ENCODE results near the gene TNPO2.

The TNPO2 gene

GRCh38 chr19:12672744-12673143, 51.0 kb downstream of the TNPO2 start:
- no peaks in the 10 kb centered on the region for H3K27me3 ChIP-seq
- peaks cover 23 to 26% of the 10 kb centered on the region in 2 experiments for H3K4me1 ChIP-seq (ENCODE audit: control insufficient read depth in 1 of 2, insufficient read depth in 1 of 2, low read depth in 1 of 2, low read length in 1 of 2)
- H3K36me3 ChIP-seq = peaks cover 54% of the 10 kb centered on the region
- TF ChIP-seq CTCF (IDR thresholded peaks at IDR 0.05) = no peak
- H3K4me3 ChIP-seq (ENCODE audit: low read depth in 1 of 2, low read length in 1 of 2) = no peak overlapping the region
- H3K9me3 ChIP-seq = no peaks in the 10 kb centered on the region
- H3K27ac ChIP-seq = no peak overlapping the region

- peak overlapping the region; percentile 85 to 95 for H3K4me3 ChIP-seq (ENCODE audit: low read depth in 1 of 2, low read length in 1 of 2)
- no peak for TF ChIP-seq CTCF (IDR thresholded peaks at IDR 0.05)
- H3K4me1 ChIP-seq (ENCODE audit: control insufficient read depth in 1 of 2, insufficient read depth in 1 of 2, low read depth in 1 of 2, low read length in 1 of 2) = peaks cover 42 to 45% of the 10 kb centered on the region in 2 experiments
- H3K27me3 ChIP-seq = no peaks in the 10 kb centered on the region
- H3K36me3 ChIP-seq = peaks cover 31% of the 10 kb centered on the region
- H3K27ac ChIP-seq = peak overlapping the region; percentile 97
- H3K9me3 ChIP-seq = no peaks in the 10 kb centered on the region
Observed at GRCh38 chr19:12670159-12670928, 53.4 kb downstream of the TNPO2 start.

- peaks cover 30% of the 10 kb centered on the region for H3K36me3 ChIP-seq
- H3K9me3 ChIP-seq = no peaks in the 10 kb centered on the region
- H3K27me3 ChIP-seq = no peaks in the 10 kb centered on the region
- TF ChIP-seq CTCF (IDR thresholded peaks at IDR 0.05) = peak; percentile 12
- peak overlapping the region; percentile 97 for H3K27ac ChIP-seq
- peak overlapping the region; percentile 85 to 95 for H3K4me3 ChIP-seq (ENCODE audit: low read depth in 1 of 2, low read length in 1 of 2)
- H3K4me1 ChIP-seq (ENCODE audit: control insufficient read depth in 1 of 2, insufficient read depth in 1 of 2, low read depth in 1 of 2, low read length in 1 of 2) = peaks cover 50 to 54% of the 10 kb centered on the region in 2 experiments
Observed at GRCh38 chr19:12669270-12670158, 54.2 kb downstream of the TNPO2 start.

- Histone ChIP-seq H3K9me3 (no peaks in the 10 kb centered on the region), H3K4me3 (ENCODE audit: low read depth in 1 of 2, low read length in 1 of 2) (peak overlapping the region; percentile 85 to 95), H3K27me3 (no peaks in the 10 kb centered on the region), H3K36me3 (peaks cover 30% of the 10 kb centered on the region), H3K27ac (peak overlapping the region; percentile 97), H3K4me1 (ENCODE audit: control insufficient read depth in 1 of 2, insufficient read depth in 1 of 2, low read depth in 1 of 2, low read length in 1 of 2) (peaks cover 55 to 60% of the 10 kb centered on the region in 2 experiments)
- no peak for TF ChIP-seq CTCF (IDR thresholded peaks at IDR 0.05)
Observed at GRCh38 chr19:12668932-12669269, 54.8 kb downstream of the TNPO2 start.

GRCh38 chr19:12668346-12668745, 55.4 kb downstream of the TNPO2 start:
- H3K36me3 ChIP-seq = peaks cover 32% of the 10 kb centered on the region
- H3K4me1 ChIP-seq (ENCODE audit: control insufficient read depth in 1 of 2, insufficient read depth in 1 of 2, low read depth in 1 of 2, low read length in 1 of 2) = peaks cover 55 to 63% of the 10 kb centered on the region in 2 experiments
- no peak for TF ChIP-seq CTCF (IDR thresholded peaks at IDR 0.05)
- peak overlapping the region; percentile 97 for H3K27ac ChIP-seq
- H3K9me3 ChIP-seq = no peaks in the 10 kb centered on the region
- no peaks in the 10 kb centered on the region for H3K27me3 ChIP-seq
- H3K4me3 ChIP-seq (ENCODE audit: low read depth in 1 of 2, low read length in 1 of 2) = peak overlapping the region; percentile 85 to 95
